22Rv1 (cell line): ENCODE measurements around the gene DIRAS1.

Source experiments
- ZFX ChIP-seq: fragments of 450-650 bp; IDR thresholded peaks from 2 replicates; pipeline ENCODE4 v1.6.1; 2017; ENCODE audit warnings: antibody characterized with exemption, borderline replicate concordance
- TF ChIP-seq, protein P1 (sequence below): fragments of 450-650 bp; IDR thresholded peaks from 2 replicates; pipeline ENCODE4 v1.5.1; 2017; ENCODE audit warnings: mild to moderate bottlenecking

GRCh38 chr19:2711172-2711874 lies 9.8 kb downstream of the DIRAS1 start:
- TF ChIP-seq, protein P1, sequence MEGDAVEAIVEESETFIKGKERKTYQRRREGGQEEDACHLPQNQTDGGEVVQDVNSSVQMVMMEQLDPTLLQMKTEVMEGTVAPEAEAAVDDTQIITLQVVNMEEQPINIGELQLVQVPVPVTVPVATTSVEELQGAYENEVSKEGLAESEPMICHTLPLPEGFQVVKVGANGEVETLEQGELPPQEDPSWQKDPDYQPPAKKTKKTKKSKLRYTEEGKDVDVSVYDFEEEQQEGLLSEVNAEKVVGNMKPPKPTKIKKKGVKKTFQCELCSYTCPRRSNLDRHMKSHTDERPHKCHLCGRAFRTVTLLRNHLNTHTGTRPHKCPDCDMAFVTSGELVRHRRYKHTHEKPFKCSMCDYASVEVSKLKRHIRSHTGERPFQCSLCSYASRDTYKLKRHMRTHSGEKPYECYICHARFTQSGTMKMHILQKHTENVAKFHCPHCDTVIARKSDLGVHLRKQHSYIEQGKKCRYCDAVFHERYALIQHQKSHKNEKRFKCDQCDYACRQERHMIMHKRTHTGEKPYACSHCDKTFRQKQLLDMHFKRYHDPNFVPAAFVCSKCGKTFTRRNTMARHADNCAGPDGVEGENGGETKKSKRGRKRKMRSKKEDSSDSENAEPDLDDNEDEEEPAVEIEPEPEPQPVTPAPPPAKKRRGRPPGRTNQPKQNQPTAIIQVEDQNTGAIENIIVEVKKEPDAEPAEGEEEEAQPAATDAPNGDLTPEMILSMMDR = no peak
- no peak for TF ChIP-seq ZFX
